PC-3 (cell line): ENCODE data around the gene RNF126. TPM values are rescaled to one million over a fixed set of nuclear protein-coding genes. Genes with fewer than 3 reads are reported as not detected.

Source experiments
- ATAC-seq: fragments of 200-7000 bp; cut with Tn5 transposase; 2 replicates; pipeline ENCODE4 v1.9.1; 2020; ENCODE audit warnings: mild to moderate bottlenecking, moderate library complexity
- BruUV-seq: library from RNA; stranded (reverse); fragments of 400-500 nt; replicated peaks from 2 replicates; lab custom pipeline; 2021; lab: Mats Ljungman, UMichigan
- CTCF ChIA-PET: fragments of 300-600 bp; sonication (Branson Sonifier 250); formaldehyde crosslinking; loops from one replicate; lab custom pipeline; 2022; ENCODE audit warnings: antibody characterized with exemption; lab: Charles Lee
- POLR2A ChIA-PET: fragments of 300-600 bp; sonication (Branson Sonifier 250); formaldehyde crosslinking; loops from one replicate; lab custom pipeline; 2022; ENCODE audit warnings: antibody characterized with exemption; ENCODE audit not compliant: unreplicated experiment; lab: Charles Lee
- DNase-seq: peaks from one replicate; pipeline ENCODE4 v3.0.0-alpha.2; 2015
- H2AFZ ChIP-seq: fragments of 300-600 bp; sonication (generic); 2 replicates; pipeline ENCODE4 v1.6.0; 2016; ENCODE audit warnings: antibody characterized with exemption, low read length
- H3F3A ChIP-seq: fragments of 300-600 bp; sonication (generic); one replicate; pipeline ENCODE4 v1.6.0; 2017; ENCODE audit warnings: antibody characterized with exemption, low read length, control low read depth, mild to moderate bottlenecking; ENCODE audit not compliant: unreplicated experiment
- H3K27ac ChIP-seq: fragments of 300-600 bp; sonication (generic); 2 replicates; pipeline ENCODE4 v1.5.1; 2016; ENCODE audit warnings: mild to moderate bottlenecking, low read length
- H3K27me3 ChIP-seq: fragments of 300-600 bp; sonication (generic); 2 replicates; pipeline ENCODE4 v1.6.1; 2016; ENCODE audit warnings: low read length, mixed read lengths
- H3K36me3 ChIP-seq: fragments of 300-600 bp; sonication (generic); 2 replicates; pipeline ENCODE4 v1.6.1; 2016; ENCODE audit warnings: low read depth, mixed run types, low read length, mixed read lengths
- H3K4me1 ChIP-seq: fragments of 300-600 bp; sonication (generic); 2 replicates; pipeline ENCODE4 v1.5.1; 2016; ENCODE audit warnings: low read length; ENCODE audit not compliant: insufficient read depth
- H3K4me2 ChIP-seq: fragments of 300-600 bp; sonication (generic); 2 replicates; pipeline ENCODE4 v1.6.0; 2016; ENCODE audit warnings: low read length
- H3K4me3 ChIP-seq: fragments of 300-600 bp; sonication (generic); 2 replicates; pipeline ENCODE4 v1.5.1; 2016; ENCODE audit warnings: mild to moderate bottlenecking, low read length, mixed read lengths
- H3K79me2 ChIP-seq: fragments of 300-600 bp; sonication (generic); 2 replicates; pipeline ENCODE4 v1.6.1; 2017; ENCODE audit warnings: low read length, mixed read lengths
- H3K9ac ChIP-seq: fragments of 300-600 bp; sonication (generic); 2 replicates; pipeline ENCODE4 v1.6.0; 2016; ENCODE audit warnings: mild to moderate bottlenecking, low read length
- H3K9me2 ChIP-seq: fragments of 300-600 bp; sonication (generic); replicated peaks from 2 replicates; pipeline ENCODE4 v1.6.1; 2016; ENCODE audit warnings: mixed run types, low read length, mixed read lengths
- H3K9me3 ChIP-seq: fragments of 300-600 bp; sonication (generic); 2 replicates; pipeline ENCODE4 v1.6.1; 2016; ENCODE audit warnings: low read length, mixed read lengths
- H4K20me1 ChIP-seq: fragments of 300-600 bp; sonication (generic); 2 replicates; pipeline ENCODE4 v1.6.1; 2016; ENCODE audit warnings: low read length, mixed read lengths
- EZH2 ChIP-seq: fragments of 300-600 bp; sonication (generic); IDR thresholded peaks from one replicate; pipeline ENCODE4 v1.6.1; 2017; ENCODE audit warnings: antibody characterized with exemption, mild to moderate bottlenecking, low read length; ENCODE audit not compliant: unreplicated experiment
- EZH2phosphoT487 ChIP-seq: fragments of 300-600 bp; sonication (generic); IDR thresholded peaks from 2 replicates; pipeline ENCODE4 v1.6.1; 2018; ENCODE audit warnings: mild to moderate bottlenecking, antibody characterized with exemption, low read length, borderline replicate concordance
- intact Hi-C: fragments of 100-400 bp; cut with micrococcal nuclease; formaldehyde crosslinking; loops from 2 replicates; pipeline ENCODE4 v1.9.0; 2023
- total RNA-seq: library from RNA; depleted of rRNA; stranded (reverse); fragments of >200 nt; gene quantifications from 2 replicates; pipeline ENCODE4 v1.2.3, GENCODE V29; 2014
- TF ChIP-seq, protein P1 (sequence below): fragments of 300-600 bp; sonication (generic); conservative IDR thresholded peaks from 2 replicates; pipeline ENCODE4 v1.5.1; 2017; ENCODE audit warnings: antibody characterized with exemption, low read depth, mild to moderate bottlenecking, low read length

The RNF126 gene
- total RNA-seq, 1 experiment from 2014 or later, result 86.4 TPM

DNA sequence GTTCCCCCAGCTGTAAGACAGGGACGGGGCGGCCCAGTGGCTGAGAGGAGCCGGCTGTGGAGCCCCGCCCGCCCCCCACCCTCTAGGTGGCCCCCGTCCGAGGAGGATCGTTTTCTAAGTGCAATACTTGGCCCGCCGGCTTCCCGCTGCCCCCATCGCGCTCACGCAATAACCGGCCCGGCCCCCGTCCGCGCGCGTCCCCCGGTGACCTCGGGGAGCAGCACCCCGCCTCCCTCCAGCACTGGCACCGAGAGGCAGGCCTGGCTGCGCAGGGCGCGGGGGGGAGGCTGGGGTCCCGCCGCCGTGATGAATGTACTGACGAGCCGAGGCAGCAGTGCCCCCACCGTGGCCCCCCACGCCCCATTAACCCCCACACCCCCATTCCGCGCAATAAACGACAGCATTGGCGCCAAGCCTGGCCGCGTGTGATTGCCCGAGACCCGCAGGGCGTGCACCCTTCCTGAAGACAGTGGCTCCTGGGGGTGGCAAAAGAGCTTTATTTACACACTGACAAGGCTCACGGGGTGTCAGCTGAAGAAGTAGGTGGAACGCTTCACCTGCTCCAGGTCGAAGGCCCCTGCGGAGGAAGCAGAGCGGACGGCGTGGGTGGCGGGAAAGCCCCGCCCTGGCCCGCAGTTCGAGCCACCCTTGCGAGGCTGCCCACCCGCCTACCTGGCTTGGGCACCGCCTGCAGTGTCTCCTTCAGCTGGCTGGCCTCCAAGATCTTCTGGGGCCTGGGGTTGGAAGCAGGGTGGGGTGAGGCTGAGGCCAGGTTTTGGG, 46.1 kb downstream of the RNF126 start:
- Histone ChIP-seq H3K27ac (no peak overlapping the region), H2AFZ (no peak overlapping the region), H3K9me2 (no peaks in the 10 kb centered on the region), H4K20me1 (no peaks in the 10 kb centered on the region), H3K4me2 (no peak overlapping the region), H3K36me3 (no peaks in the 10 kb centered on the region; the same call in 1 of the 2 replicates), H3K9me3 (no peaks in the 10 kb centered on the region), H3K79me2 (no peaks in the 10 kb centered on the region), H3K4me3 (no peak overlapping the region), H3F3A (no peaks in the 10 kb centered on the region), H3K27me3 (no peaks in the 10 kb centered on the region), H3K9ac (no peak overlapping the region), H3K4me1 (no peaks in the 10 kb centered on the region)
- POLR2A ChIA-PET, result no interaction called here
- no peak for ATAC-seq
- CTCF ChIA-PET, result no interaction called here
- no TSS peak for BruUV-seq
- DNase-seq, result no peak
- TF ChIP-seq EZH2phosphoT487 (no peak), EZH2 (no peak)
- TF ChIP-seq, protein P1, sequence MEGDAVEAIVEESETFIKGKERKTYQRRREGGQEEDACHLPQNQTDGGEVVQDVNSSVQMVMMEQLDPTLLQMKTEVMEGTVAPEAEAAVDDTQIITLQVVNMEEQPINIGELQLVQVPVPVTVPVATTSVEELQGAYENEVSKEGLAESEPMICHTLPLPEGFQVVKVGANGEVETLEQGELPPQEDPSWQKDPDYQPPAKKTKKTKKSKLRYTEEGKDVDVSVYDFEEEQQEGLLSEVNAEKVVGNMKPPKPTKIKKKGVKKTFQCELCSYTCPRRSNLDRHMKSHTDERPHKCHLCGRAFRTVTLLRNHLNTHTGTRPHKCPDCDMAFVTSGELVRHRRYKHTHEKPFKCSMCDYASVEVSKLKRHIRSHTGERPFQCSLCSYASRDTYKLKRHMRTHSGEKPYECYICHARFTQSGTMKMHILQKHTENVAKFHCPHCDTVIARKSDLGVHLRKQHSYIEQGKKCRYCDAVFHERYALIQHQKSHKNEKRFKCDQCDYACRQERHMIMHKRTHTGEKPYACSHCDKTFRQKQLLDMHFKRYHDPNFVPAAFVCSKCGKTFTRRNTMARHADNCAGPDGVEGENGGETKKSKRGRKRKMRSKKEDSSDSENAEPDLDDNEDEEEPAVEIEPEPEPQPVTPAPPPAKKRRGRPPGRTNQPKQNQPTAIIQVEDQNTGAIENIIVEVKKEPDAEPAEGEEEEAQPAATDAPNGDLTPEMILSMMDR, result no peak
- intact Hi-C loops, result no loop called here

DNA sequence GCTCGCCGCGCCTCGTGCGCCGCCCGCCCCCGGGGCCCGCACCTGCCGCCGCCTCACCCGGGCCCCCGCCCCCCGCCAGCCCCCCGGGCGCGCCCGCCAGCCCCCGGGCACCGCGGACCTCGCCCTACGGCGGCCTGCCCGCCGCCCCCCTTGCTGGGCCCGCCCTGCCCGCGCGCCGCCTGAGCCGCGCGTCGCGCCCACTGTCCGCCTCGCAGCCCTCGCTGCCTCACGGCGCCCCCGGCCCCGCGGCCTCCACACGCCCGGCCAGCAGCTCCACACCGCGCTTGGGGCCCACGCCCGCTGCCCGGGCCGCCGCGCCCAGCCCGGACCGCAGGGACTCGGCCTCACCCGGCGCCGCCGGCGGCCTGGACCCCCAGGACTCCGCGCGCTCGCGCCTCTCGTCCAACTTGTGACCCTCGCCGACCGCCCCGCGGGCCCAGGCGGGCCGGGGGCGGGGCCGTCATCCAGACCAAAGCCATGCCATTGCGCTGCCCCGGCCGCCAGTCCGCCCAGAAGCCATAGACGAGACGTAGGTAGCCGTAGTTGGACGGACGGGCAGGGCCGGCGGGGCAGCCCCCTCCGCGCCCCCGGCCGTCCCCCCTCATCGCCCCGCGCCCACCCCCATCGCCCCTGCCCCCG, 46.8 kb downstream of the RNF126 start:
- no peak for ATAC-seq
- Histone ChIP-seq H3F3A (no peaks in the 10 kb centered on the region), H3K9ac (no peak overlapping the region), H3K36me3 (no peaks in the 10 kb centered on the region; the same call in 1 of the 2 replicates), H3K4me2 (no peak overlapping the region), H3K27ac (no peak overlapping the region), H3K9me2 (no peaks in the 10 kb centered on the region), H4K20me1 (no peaks in the 10 kb centered on the region), H2AFZ (no peak overlapping the region), H3K4me1 (no peaks in the 10 kb centered on the region), H3K9me3 (no peaks in the 10 kb centered on the region), H3K27me3 (no peaks in the 10 kb centered on the region), H3K4me3 (no peak overlapping the region), H3K79me2 (no peaks in the 10 kb centered on the region)
- ChIA-PET CTCF (no interaction called here), POLR2A (no interaction called here)
- no peak for TF ChIP-seq EZH2
- no peak for TF ChIP-seq EZH2phosphoT487
- TF ChIP-seq, protein P1, result no peak
- no peak for DNase-seq
- no TSS peak for BruUV-seq
- intact Hi-C loops, result no loop called here

DNA sequence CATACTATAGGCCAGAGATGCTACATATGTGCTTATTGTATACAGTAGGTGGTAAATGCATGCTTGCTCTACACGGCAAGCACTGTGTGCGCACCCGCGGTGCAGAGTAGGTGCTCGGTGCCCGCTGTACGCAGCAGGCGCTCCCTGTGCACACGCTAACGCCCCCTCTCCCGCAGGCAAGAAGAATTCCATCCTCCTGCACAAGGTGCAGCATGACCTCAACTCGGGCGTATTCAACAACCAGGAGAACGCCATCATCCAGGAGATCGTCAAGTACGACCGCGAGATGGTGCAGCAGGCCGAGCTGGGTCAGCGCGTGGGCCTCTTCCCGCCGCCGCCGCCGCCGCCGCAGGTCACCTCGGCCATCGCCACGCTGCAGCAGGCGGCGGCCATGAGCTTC, 47.4 kb downstream of the RNF126 start:
- ATAC-seq, result no peak
- Histone ChIP-seq H3K79me2 (no peaks in the 10 kb centered on the region), H3K9me2 (no peaks in the 10 kb centered on the region), H4K20me1 (no peaks in the 10 kb centered on the region), H3K27ac (no peak overlapping the region), H3K27me3 (no peaks in the 10 kb centered on the region), H3K36me3 (no peaks in the 10 kb centered on the region; the same call in 1 of the 2 replicates), H3F3A (no peaks in the 10 kb centered on the region), H3K9ac (no peak overlapping the region), H3K4me1 (no peaks in the 10 kb centered on the region), H3K4me2 (no peak overlapping the region), H2AFZ (no peak overlapping the region), H3K4me3 (no peak overlapping the region), H3K9me3 (no peaks in the 10 kb centered on the region)
- CTCF ChIA-PET, result no interaction called here
- POLR2A ChIA-PET, result no interaction called here
- BruUV-seq, result no TSS peak
- intact Hi-C loops, result no loop called here
- DNase-seq, result no peak
- TF ChIP-seq, protein P1, result no peak
- TF ChIP-seq EZH2phosphoT487, result no peak
- TF ChIP-seq EZH2, result no peak
